Sigmoid colon (tissue), 4 donors: ENCODE results near the gene TRIP13.

Experiments used
- EP300 ChIP-seq, 4 donors: sonication (generic); formaldehyde crosslinking; IDR thresholded peaks; one replicate each; pipeline ENCODE4 v1.6.1; 2017; ENCODE audit warnings: antibody characterized with exemption in 4 of 4
- POLR2A ChIP-seq, 2 donors: fragments of 450-650 bp; IDR thresholded peaks; one replicate each; pipeline ENCODE4 v1.6.1; 2016; ENCODE audit warnings: antibody characterized with exemption in 2 of 2, mild to moderate bottlenecking in 2 of 2, moderate library complexity in 2 of 2
- POLR2AphosphoS5 ChIP-seq, 4 donors: sonication (generic); formaldehyde crosslinking; IDR thresholded peaks; one replicate each; pipeline ENCODE4 v1.6.1; 2017; ENCODE audit warnings: antibody characterized with exemption in 4 of 4
- TF ChIP-seq, protein P1 (sequence below), 4 experiments: fragments of 450-650 bp in 3 of 4; fragments of 200-600 bp in 1 of 4; IDR thresholded peaks; one replicate each; pipeline ENCODE4 v1.5.1; 2016 to 2019; ENCODE audit warnings: antibody characterized with exemption in 4 of 4, mild to moderate bottlenecking in 3 of 4, moderate library complexity in 2 of 4

DNA sequence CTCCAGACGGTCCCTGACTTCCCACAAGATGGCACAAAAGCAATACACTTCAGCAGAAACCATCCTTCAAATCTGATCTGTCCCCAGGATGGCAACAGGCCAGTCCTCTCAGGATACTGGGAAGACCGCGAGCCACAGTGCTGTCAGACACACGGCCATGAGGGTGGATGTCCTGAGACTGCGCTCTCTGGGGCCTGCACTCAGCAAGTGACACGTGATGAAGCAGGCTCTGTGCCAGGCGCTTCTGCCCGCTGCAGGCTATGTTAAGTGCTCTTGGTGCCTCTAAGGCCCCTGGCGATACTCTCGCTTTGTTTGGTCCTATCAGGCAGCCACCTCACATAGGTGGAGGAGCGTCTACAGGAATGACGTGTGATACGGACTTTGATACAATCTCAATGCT, 7.2 kb upstream of the TRIP13 start:
- TF ChIP-seq, protein P1, sequence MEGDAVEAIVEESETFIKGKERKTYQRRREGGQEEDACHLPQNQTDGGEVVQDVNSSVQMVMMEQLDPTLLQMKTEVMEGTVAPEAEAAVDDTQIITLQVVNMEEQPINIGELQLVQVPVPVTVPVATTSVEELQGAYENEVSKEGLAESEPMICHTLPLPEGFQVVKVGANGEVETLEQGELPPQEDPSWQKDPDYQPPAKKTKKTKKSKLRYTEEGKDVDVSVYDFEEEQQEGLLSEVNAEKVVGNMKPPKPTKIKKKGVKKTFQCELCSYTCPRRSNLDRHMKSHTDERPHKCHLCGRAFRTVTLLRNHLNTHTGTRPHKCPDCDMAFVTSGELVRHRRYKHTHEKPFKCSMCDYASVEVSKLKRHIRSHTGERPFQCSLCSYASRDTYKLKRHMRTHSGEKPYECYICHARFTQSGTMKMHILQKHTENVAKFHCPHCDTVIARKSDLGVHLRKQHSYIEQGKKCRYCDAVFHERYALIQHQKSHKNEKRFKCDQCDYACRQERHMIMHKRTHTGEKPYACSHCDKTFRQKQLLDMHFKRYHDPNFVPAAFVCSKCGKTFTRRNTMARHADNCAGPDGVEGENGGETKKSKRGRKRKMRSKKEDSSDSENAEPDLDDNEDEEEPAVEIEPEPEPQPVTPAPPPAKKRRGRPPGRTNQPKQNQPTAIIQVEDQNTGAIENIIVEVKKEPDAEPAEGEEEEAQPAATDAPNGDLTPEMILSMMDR (IDR thresholded peaks at IDR 0.05) = no peak
- TF ChIP-seq POLR2A (IDR thresholded peaks at IDR 0.05) (no peak), EP300 (IDR thresholded peaks at IDR 0.05) (no peak), POLR2AphosphoS5 (IDR thresholded peaks at IDR 0.05) (no peak)
